PC-9 (cell line): ENCODE results near the gene SMURF1. TPM values are rescaled to one million over a fixed set of nuclear protein-coding genes. Genes with fewer than 3 reads are reported as not detected.

Experiments
- BruUV-seq: library from RNA; stranded (reverse); fragments of 400-500 nt; replicated peaks from 2 replicates; lab custom pipeline; 2021; lab: Mats Ljungman, UMichigan
- CTCF ChIA-PET: fragments of 300-600 bp; sonication (Branson Sonifier 250); formaldehyde crosslinking; loops from one replicate; lab custom pipeline; 2022; ENCODE audit warnings: antibody characterized with exemption; lab: Charles Lee
- POLR2A ChIA-PET: fragments of 300-600 bp; sonication (Branson Sonifier 250); formaldehyde crosslinking; loops from one replicate; lab custom pipeline; 2022; ENCODE audit warnings: antibody characterized with exemption; ENCODE audit not compliant: unreplicated experiment; lab: Charles Lee
- DNase-seq, 2 experiments: peaks; one replicate each; pipeline versions ENCODE4 v3.0.0 to v3.0.0-alpha.2; 2015 to 2022; ENCODE audit warnings: mixed read lengths in 1 of 2
- H2AFZ ChIP-seq: fragments of 200-600 bp; sonication (generic); 2 replicates; pipeline ENCODE4 v1.8.1; 2017; ENCODE audit warnings: antibody characterized with exemption
- H3F3A ChIP-seq: fragments of 200-600 bp; sonication (generic); 2 replicates; pipeline ENCODE4 v1.8.1; 2017; ENCODE audit warnings: antibody characterized with exemption, mild to moderate bottlenecking, low read depth; ENCODE audit not compliant: insufficient read depth
- H3K27ac ChIP-seq: fragments of 200-600 bp; sonication (generic); 2 replicates; pipeline ENCODE4 v1.6.1; 2016; ENCODE audit warnings: mixed run types
- H3K27me3 ChIP-seq: fragments of 200-600 bp; sonication (generic); 2 replicates; pipeline ENCODE4 v1.6.1; 2016; ENCODE audit warnings: low read depth, mixed run types; ENCODE audit not compliant: insufficient read depth
- H3K36me3 ChIP-seq: fragments of 200-600 bp; sonication (generic); 2 replicates; pipeline ENCODE4 v1.6.1; 2016; ENCODE audit warnings: low read depth, mixed run types
- H3K4me1 ChIP-seq: fragments of 200-600 bp; sonication (generic); replicated peaks from 2 replicates; pipeline ENCODE4 v1.6.1; 2016; ENCODE audit warnings: mixed run types; ENCODE audit not compliant: insufficient read depth
- H3K4me2 ChIP-seq: fragments of 200-600 bp; sonication (generic); 2 replicates; pipeline ENCODE4 v1.6.1; 2017; ENCODE audit warnings: mixed run types
- H3K4me3 ChIP-seq: fragments of 200-600 bp; sonication (generic); 2 replicates; pipeline ENCODE4 v1.6.1; 2016; ENCODE audit warnings: mixed run types
- H3K79me2 ChIP-seq: fragments of 200-600 bp; sonication (generic); 2 replicates; pipeline ENCODE4 v1.6.1; 2017; ENCODE audit warnings: low read depth, mixed run types
- H3K9me2 ChIP-seq: fragments of 200-600 bp; sonication (generic); 2 replicates; pipeline ENCODE4 v1.8.1; 2017; ENCODE audit warnings: mild to moderate bottlenecking; ENCODE audit not compliant: insufficient read depth
- H3K9me3 ChIP-seq: fragments of 200-600 bp; sonication (generic); 2 replicates; pipeline ENCODE4 v1.8.1; 2016; ENCODE audit warnings: low read depth; ENCODE audit not compliant: insufficient read depth
- H4K20me1 ChIP-seq: fragments of 200-600 bp; sonication (generic); 2 replicates; pipeline ENCODE4 v1.8.1; 2017; ENCODE audit not compliant: insufficient read depth
- EZH2 ChIP-seq: fragments of 200-600 bp; sonication (generic); IDR thresholded peaks from 2 replicates; pipeline ENCODE4 v1.8.0; 2017; ENCODE audit warnings: antibody characterized with exemption, low read depth
- intact Hi-C: fragments of 100-400 bp; cut with micrococcal nuclease; formaldehyde crosslinking; loops from one replicate; pipeline ENCODE4 v1.10.0; 2022; ENCODE audit not compliant: unreplicated experiment
- total RNA-seq: library from RNA; stranded (reverse); gene quantifications from 2 replicates; pipeline ENCODE4 v1.2.3, GENCODE V29; 2021
- TF ChIP-seq, protein P1 (sequence below): fragments of 200-600 bp; sonication (generic); conservative IDR thresholded peaks from 2 replicates; pipeline ENCODE4 v1.6.1; 2017; ENCODE audit warnings: mixed run types, antibody characterized with exemption, mild to moderate bottlenecking, moderate library complexity

SMURF1 gene
- total RNA-seq, 1 experiment from 2014 or later, result 53.2 TPM

DNA sequence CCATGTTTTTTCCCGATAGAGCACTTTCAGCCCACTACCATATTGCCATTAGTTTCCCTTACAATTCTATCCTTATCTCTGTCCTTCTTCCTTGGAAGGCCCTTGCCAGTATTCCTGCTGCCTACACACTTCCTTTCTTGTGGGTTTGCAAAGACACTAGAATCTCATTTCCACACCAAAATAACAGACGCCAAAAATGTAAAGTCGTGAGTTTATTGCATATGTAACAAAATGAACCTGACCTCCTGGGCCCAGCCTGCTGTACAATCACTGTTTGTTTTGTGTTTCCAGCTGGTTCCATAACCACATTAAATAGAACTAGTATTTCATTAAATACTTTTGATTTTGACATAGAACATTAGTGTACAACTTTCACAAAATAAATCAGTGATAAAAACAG is 116.7 kb downstream of the SMURF1 start:
- H4K20me1 ChIP-seq, result no peaks in the 10 kb centered on the region; the same call in 1 of the 2 replicates
- BruUV-seq, result no TSS peak
- ChIA-PET POLR2A (interaction anchor here (0.7 kb wide), 1 partner anchor 61 kb away, joined by 4 read pairs; no protein-coding TSS in a partner anchor), CTCF (no interaction called here)
- no peaks in the 10 kb centered on the region for H3K27me3 ChIP-seq
- no peaks in the 10 kb centered on the region for H3K4me1 ChIP-seq
- intact Hi-C loops, result no loop called here
- H3K36me3 ChIP-seq, result peaks cover 22% of the 10 kb centered on the region
- no peak overlapping the region for H2AFZ ChIP-seq
- no peaks in the 10 kb centered on the region for H3K9me2 ChIP-seq
- H3K9me3 ChIP-seq, result no peaks in the 10 kb centered on the region
- H3K27ac ChIP-seq, result no peak overlapping the region
- no peak for DNase-seq
- no peak overlapping the region for H3K4me3 ChIP-seq
- H3K79me2 ChIP-seq, result no peaks in the 10 kb centered on the region; the same call in 1 of the 2 replicates
- peaks cover 52% of the 10 kb centered on the region for H3F3A ChIP-seq
- no peak overlapping the region for H3K4me2 ChIP-seq
- TF ChIP-seq, protein P1, sequence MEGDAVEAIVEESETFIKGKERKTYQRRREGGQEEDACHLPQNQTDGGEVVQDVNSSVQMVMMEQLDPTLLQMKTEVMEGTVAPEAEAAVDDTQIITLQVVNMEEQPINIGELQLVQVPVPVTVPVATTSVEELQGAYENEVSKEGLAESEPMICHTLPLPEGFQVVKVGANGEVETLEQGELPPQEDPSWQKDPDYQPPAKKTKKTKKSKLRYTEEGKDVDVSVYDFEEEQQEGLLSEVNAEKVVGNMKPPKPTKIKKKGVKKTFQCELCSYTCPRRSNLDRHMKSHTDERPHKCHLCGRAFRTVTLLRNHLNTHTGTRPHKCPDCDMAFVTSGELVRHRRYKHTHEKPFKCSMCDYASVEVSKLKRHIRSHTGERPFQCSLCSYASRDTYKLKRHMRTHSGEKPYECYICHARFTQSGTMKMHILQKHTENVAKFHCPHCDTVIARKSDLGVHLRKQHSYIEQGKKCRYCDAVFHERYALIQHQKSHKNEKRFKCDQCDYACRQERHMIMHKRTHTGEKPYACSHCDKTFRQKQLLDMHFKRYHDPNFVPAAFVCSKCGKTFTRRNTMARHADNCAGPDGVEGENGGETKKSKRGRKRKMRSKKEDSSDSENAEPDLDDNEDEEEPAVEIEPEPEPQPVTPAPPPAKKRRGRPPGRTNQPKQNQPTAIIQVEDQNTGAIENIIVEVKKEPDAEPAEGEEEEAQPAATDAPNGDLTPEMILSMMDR, result no peak

DNA sequence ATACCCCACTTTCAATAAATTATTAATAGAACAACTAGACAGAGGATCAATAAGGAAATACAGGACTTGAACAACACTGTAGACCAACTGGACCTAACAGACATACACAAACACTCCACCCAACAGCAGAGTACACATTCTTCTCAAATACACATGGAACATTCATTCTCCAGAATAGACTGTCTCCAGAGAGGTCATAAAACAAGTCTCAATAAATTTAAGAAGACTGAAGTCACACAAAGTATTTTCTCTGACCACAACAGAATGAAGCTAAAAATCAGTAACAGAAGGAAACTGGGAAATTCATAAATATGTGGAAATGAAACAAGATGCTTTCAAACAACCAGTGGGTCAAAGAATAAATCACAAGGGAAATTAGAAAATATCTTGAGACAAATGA is 119.8 kb downstream of the SMURF1 start:
- no TSS peak for BruUV-seq
- no peaks in the 10 kb centered on the region; the same call in 1 of the 2 replicates for H3K79me2 ChIP-seq
- H3K27ac ChIP-seq, result no peak overlapping the region; the same call in 1 of the 2 replicates
- H3F3A ChIP-seq, result peaks cover 42% of the 10 kb centered on the region
- H3K9me3 ChIP-seq, result no peaks in the 10 kb centered on the region
- H3K9me2 ChIP-seq, result no peaks in the 10 kb centered on the region
- POLR2A ChIA-PET, result no interaction called here
- DNase-seq, result no peak
- H3K4me2 ChIP-seq, result no peak overlapping the region
- no peaks in the 10 kb centered on the region for H3K4me1 ChIP-seq
- no peaks in the 10 kb centered on the region; the same call in 1 of the 2 replicates for H4K20me1 ChIP-seq
- H3K27me3 ChIP-seq, result no peaks in the 10 kb centered on the region
- CTCF ChIA-PET, result no interaction called here
- no peak overlapping the region for H2AFZ ChIP-seq
- intact Hi-C loops, result no loop called here
- TF ChIP-seq EZH2, result no peak
- TF ChIP-seq, protein P1, result no peak
- H3K36me3 ChIP-seq, result peaks cover 22% of the 10 kb centered on the region; the same call in 1 of the 2 replicates
- H3K4me3 ChIP-seq, result no peak overlapping the region

DNA sequence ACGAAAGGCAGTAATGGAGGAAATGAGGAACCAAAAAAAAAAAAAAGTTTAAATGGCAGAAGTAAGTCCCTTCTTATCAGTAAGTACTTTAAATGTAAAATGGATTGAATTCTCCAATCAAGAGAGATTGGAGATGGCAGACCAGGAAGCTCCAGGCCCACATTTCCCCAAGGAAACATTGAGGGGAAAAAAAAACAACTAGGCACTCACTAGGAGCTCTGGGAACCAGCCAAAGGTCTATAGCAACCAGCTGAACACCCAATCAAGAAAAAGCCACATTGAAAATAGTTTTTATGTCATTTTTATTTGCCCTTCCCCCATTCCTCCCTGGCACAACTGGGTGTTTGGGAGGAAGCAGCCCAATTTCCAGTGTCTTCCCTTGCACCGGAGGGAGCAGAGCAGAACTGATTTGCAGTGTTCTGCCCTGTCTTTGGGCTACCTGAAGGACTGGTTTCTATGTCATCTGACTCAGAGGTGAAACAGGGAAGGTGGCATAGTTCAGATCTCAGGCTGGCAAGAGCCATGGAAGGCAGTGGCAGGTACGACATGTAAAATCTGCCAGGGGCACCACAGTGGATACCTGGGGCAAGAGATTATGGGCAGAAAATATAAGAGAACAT is 121.9 kb downstream of the SMURF1 start:
- POLR2A ChIA-PET, result no interaction called here
- BruUV-seq, result no TSS peak
- Histone ChIP-seq H4K20me1 (peaks cover 6% of the 10 kb centered on the region; the same call in 1 of the 2 replicates), H3K9me2 (no peaks in the 10 kb centered on the region), H3K4me3 (no peak overlapping the region), H3F3A (peaks cover 46% of the 10 kb centered on the region), H3K79me2 (no peaks in the 10 kb centered on the region; the same call in 1 of the 2 replicates), H3K4me2 (no peak overlapping the region), H3K36me3 (peaks cover 22% of the 10 kb centered on the region; the same call in 1 of the 2 replicates), H3K4me1 (no peaks in the 10 kb centered on the region), H3K27me3 (no peaks in the 10 kb centered on the region), H3K27ac (peak overlapping the region; percentile 21), H3K9me3 (no peaks in the 10 kb centered on the region), H2AFZ (no peak overlapping the region)
- intact Hi-C loops, result no loop called here
- CTCF ChIA-PET, result interaction anchor here (0.6 kb wide), 1 partner anchor 24 kb away, joined by 4 read pairs; no protein-coding TSS in a partner anchor
- peak in 1 of 2 experiments; percentile 28 for DNase-seq
- TF ChIP-seq, protein P1, result no peak
- TF ChIP-seq EZH2, result no peak
